Smooth muscle cell (in vitro differentiated cells): ENCODE results near the gene CEBPE. TPM values are rescaled to one million over a fixed set of nuclear protein-coding genes. Genes with fewer than 3 reads are reported as not detected.

ENCODE experiments used
- DNase-seq: peaks from one replicate; lab custom pipeline; 2025; ENCODE audit not compliant: unreplicated experiment; lab: John Stamatoyannopoulos, UW
- H2AFZ ChIP-seq: fragments of 200-600 bp; sonication (generic); 2 replicates; pipeline ENCODE4 v1.6.0; 2016; ENCODE audit warnings: antibody characterized with exemption, low read depth, mild to moderate bottlenecking
- H3F3A ChIP-seq: fragments of 200-600 bp; sonication (generic); 2 replicates; pipeline ENCODE4 v1.6.0; 2017; ENCODE audit warnings: antibody characterized with exemption, low read depth
- H3K27ac ChIP-seq: fragments of 200-600 bp; sonication (generic); 2 replicates; pipeline ENCODE4 v1.5.1; 2016; ENCODE audit warnings: low read depth, mild to moderate bottlenecking
- H3K27me3 ChIP-seq: fragments of 200-600 bp; sonication (generic); 2 replicates; pipeline ENCODE4 v1.6.1; 2016; ENCODE audit warnings: low read depth, mild to moderate bottlenecking
- H3K36me3 ChIP-seq: fragments of 200-600 bp; sonication (generic); 2 replicates; pipeline ENCODE4 v1.5.1; 2016; ENCODE audit warnings: low read depth
- H3K4me1 ChIP-seq: fragments of 200-600 bp; sonication (generic); 2 replicates; pipeline ENCODE4 v1.5.1; 2016; ENCODE audit warnings: low read depth
- H3K4me2 ChIP-seq: fragments of 200-600 bp; sonication (generic); 2 replicates; pipeline ENCODE4 v1.6.0; 2016; ENCODE audit warnings: mild to moderate bottlenecking
- H3K4me3 ChIP-seq: fragments of 200-600 bp; sonication (generic); 2 replicates; pipeline ENCODE4 v1.5.1; 2016; ENCODE audit warnings: mild to moderate bottlenecking
- H3K79me2 ChIP-seq: fragments of 200-600 bp; sonication (generic); 2 replicates; pipeline ENCODE4 v1.6.0; 2016; ENCODE audit warnings: low read depth, mild to moderate bottlenecking
- H3K9ac ChIP-seq: fragments of 200-600 bp; sonication (generic); 2 replicates; pipeline ENCODE4 v1.6.0; 2016; ENCODE audit warnings: low read depth
- H3K9me3 ChIP-seq: fragments of 200-600 bp; sonication (generic); replicated peaks from 2 replicates; pipeline ENCODE4 v1.5.1; 2016; ENCODE audit warnings: low read depth
- H4K20me1 ChIP-seq: fragments of 200-600 bp; sonication (generic); 2 replicates; pipeline ENCODE4 v1.6.0; 2016; ENCODE audit warnings: low read depth
- WGBS: methylation state at CpG from one replicate; pipeline ENCODE4 v1.1.7; 2016; ENCODE audit warnings: low lambda C conversion rate; 5-methylcytosine and 5-hydroxymethylcytosine counted together
- polyA plus RNA-seq: library from polyadenylated mRNA; unstranded; fragments of >200 nt; fragmentation: Nextera tagmentation; extraction: Ambion mirVana; gene quantifications from 2 replicates; pipeline ENCODE4 v1.2.1, GENCODE V29; 2016
- total RNA-seq: library from RNA; depleted of rRNA; stranded (reverse); fragments of >200 nt; gene quantifications from 2 replicates; pipeline ENCODE4 v1.2.3, GENCODE V29; 2014
- TF ChIP-seq, protein P1 (sequence below): fragments of 200-600 bp; sonication (generic); IDR thresholded peaks from 2 replicates; pipeline ENCODE4 v1.5.1; 2017; ENCODE audit warnings: borderline replicate concordance, mild to moderate bottlenecking, antibody characterized with exemption; ENCODE audit not compliant: insufficient read depth, poor library complexity, severe bottlenecking

Gene CEBPE
- total and polyA plus RNA-seq, 2 experiments from 2014 or later: not detected

DNA sequence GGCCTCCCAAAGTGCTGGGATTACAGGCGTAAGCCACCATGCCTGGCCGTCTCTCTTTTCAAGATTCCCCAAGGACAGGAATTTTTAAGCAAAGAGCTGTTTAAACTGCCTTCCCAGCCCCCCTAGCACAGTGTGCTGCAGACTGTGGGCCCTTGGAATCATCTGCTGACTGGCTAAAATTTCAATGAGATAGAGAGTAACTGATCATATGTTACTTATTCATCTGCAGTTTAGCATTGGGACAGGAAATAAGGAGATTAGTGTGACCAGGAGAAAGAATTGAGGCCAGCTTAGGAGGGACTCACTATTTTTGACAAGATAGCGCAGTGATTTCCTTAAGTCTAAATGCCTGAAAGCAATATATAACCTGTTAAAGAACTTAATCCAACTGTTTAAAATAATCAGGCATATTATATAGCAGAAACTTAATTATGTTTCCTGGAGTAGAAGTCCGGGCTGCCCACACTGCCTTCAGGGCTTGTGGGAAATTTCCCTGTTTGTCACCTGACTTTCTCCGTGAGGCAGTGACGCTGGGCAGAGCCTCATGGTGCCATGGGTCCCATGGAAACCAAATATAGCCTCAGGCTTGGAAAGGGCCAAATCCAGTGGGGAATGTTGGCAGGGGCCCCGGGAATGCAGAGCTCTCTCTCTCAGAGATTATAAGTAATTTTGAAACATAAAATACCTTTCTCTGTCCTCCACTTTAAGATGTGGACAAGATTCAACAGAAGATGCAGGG is 22.8 kb upstream of the CEBPE start:
- peaks cover 5% of the 10 kb centered on the region for H3F3A ChIP-seq
- WGBS: 60% methylated on average over 7 of the region's 7 CpGs
- no peaks in the 10 kb centered on the region for H3K9me3 ChIP-seq
- no peaks in the 10 kb centered on the region for H3K36me3 ChIP-seq
- TF ChIP-seq, protein P1, sequence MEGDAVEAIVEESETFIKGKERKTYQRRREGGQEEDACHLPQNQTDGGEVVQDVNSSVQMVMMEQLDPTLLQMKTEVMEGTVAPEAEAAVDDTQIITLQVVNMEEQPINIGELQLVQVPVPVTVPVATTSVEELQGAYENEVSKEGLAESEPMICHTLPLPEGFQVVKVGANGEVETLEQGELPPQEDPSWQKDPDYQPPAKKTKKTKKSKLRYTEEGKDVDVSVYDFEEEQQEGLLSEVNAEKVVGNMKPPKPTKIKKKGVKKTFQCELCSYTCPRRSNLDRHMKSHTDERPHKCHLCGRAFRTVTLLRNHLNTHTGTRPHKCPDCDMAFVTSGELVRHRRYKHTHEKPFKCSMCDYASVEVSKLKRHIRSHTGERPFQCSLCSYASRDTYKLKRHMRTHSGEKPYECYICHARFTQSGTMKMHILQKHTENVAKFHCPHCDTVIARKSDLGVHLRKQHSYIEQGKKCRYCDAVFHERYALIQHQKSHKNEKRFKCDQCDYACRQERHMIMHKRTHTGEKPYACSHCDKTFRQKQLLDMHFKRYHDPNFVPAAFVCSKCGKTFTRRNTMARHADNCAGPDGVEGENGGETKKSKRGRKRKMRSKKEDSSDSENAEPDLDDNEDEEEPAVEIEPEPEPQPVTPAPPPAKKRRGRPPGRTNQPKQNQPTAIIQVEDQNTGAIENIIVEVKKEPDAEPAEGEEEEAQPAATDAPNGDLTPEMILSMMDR: no peak
- H3K27ac ChIP-seq: no peak overlapping the region
- H3K4me2 ChIP-seq: no peak overlapping the region
- no peaks in the 10 kb centered on the region for H3K79me2 ChIP-seq
- H4K20me1 ChIP-seq: no peaks in the 10 kb centered on the region
- no peaks in the 10 kb centered on the region for H3K27me3 ChIP-seq
- H2AFZ ChIP-seq: no peak overlapping the region
- no peak overlapping the region for H3K9ac ChIP-seq
- no peak overlapping the region for H3K4me3 ChIP-seq
- no peak for DNase-seq
- peaks cover 12% of the 10 kb centered on the region for H3K4me1 ChIP-seq

- H3K4me1 ChIP-seq: no peaks in the 10 kb centered on the region
- H3K36me3 ChIP-seq: no peaks in the 10 kb centered on the region
- no peaks in the 10 kb centered on the region for H3K27me3 ChIP-seq
- H2AFZ ChIP-seq: no peak overlapping the region
- TF ChIP-seq, protein P1: no peak
- no peaks in the 10 kb centered on the region for H3K79me2 ChIP-seq
- H3K9ac ChIP-seq: no peak overlapping the region
- H3K27ac ChIP-seq: no peak overlapping the region
- no peaks in the 10 kb centered on the region for H3K9me3 ChIP-seq
- H3K4me3 ChIP-seq: no peak overlapping the region
- no peak overlapping the region for H3K4me2 ChIP-seq
- peaks cover 5% of the 10 kb centered on the region for H3F3A ChIP-seq
- H4K20me1 ChIP-seq: no peaks in the 10 kb centered on the region
- DNase-seq: no peak
- 89% methylated on average over 6 of the region's 6 CpGs for WGBS
These were observed 21.3 kb upstream of the CEBPE start for GRCh38 chr14:23140371-23140770.

- Histone ChIP-seq H4K20me1 (no peaks in the 10 kb centered on the region), H3K79me2 (no peaks in the 10 kb centered on the region), H3K9ac (no peak overlapping the region), H3K4me3 (no peak overlapping the region), H3K4me2 (no peak overlapping the region), H3K4me1 (no peaks in the 10 kb centered on the region), H2AFZ (no peak overlapping the region), H3K27ac (no peak overlapping the region), H3K27me3 (no peaks in the 10 kb centered on the region), H3K36me3 (no peaks in the 10 kb centered on the region), H3K9me3 (no peaks in the 10 kb centered on the region), H3F3A (peaks cover 5% of the 10 kb centered on the region)
- DNase-seq: no peak
- 100% methylated on average over 2 of the region's 2 CpGs for WGBS
- TF ChIP-seq, protein P1: no peak
These were observed 20.8 kb upstream of the CEBPE start for GRCh38 chr14:23139874-23140273.
